Measurements from ENCODE around the gene ZNF304.
"Not testable (repeated sequence)": the region's sequence is repeated elsewhere in the genome, so short reads cannot be mapped to it uniquely, and the experiment has no call there.

ZNF304 gene

DNA sequence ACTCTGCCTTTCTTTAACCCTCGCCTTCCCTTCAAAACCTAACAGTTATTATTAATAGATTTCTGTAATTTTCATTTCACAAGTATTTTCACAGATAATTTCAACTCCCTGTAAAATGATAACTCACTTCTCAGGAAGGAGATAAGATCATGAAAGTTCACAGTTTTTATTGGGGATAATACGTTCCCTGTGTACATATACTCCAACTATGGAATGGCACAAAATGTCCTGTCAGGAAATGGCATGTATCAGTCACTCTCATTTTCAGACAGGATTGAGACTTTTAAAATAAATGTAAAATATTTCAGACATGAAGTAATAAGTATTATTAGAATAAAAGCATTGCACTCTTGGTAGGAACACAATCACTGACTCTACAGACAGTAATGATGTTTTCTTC lies 11.3 kb downstream of the ZNF304 start:
- no peak for DNase-seq (ENCODE audit: low read depth)

DNA sequence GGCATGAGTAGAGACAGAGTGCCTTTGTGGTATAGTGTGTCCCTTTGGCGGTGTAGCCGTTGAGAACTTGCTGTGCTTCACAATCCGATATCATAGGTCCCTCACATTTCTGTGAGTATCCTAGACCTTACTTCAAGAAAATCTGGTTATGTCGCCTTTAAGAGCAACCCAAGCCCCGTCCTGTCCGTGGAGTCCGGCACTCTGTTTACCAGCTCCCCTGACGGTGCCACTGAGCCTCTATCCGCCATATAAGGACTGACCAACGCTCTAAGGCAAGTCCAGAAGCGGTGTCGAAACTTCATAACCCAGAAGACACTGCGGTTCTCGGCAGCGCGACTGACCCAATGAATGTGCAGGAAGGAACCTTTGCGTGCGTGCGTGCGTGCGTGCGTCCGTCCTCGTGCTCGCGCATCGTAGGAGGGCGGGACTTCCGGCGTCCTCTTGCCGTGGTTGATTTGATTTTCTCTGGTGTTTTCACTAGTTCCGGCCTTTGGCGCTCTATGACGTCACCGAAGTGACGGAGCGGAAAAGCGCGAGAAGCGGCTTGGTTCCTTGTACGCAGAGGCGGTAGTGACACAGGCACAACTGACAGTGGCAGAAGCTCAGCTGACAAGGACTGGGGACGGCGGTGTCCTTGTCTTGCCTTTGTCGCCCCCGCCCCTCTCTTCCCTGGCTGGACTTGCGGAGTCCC lies 12.1 kb downstream of the ZNF304 start, which contains the start of the genes TRAPPC2B and ZNF547:
TSS of gene TRAPPC2B (plus strand) at position 555 of the 691 bp plus-strand sequence. CDS start 1,283 bp downstream, outside the sequence.
TSS of gene ZNF547 (plus strand) at position 555 of the 691 bp plus-strand sequence. CDS start 5,005 bp downstream, outside the sequence.
- peak; percentile 96 for DNase-seq (ENCODE audit: low read depth)

DNA sequence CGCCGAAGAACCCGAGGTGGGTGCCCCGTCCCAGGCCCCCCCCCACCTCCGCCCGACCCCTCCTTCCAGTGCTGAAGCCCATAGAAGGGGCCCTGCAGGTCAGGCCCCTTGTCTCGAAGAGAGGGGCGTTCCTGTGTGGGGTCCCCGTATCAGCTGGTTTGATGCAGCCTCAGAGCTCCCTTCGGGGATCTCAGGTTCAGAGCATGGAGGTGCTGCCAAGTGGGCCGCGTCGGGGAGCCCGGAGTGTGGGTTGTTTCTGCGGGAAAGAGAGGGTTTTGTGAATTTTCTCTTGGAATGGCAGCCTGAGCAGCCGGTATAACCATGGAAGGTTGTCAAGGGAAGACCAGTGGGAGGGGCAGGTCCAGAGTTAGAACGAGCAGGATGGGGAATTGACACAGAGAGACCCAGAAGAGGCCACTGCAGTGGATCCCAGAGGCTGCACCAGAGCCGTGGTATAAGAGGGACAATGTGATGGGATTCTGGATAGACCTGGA lies 12.7 kb downstream of the ZNF304 start:
- DNase-seq (ENCODE audit: low read depth), result no peak

DNA sequence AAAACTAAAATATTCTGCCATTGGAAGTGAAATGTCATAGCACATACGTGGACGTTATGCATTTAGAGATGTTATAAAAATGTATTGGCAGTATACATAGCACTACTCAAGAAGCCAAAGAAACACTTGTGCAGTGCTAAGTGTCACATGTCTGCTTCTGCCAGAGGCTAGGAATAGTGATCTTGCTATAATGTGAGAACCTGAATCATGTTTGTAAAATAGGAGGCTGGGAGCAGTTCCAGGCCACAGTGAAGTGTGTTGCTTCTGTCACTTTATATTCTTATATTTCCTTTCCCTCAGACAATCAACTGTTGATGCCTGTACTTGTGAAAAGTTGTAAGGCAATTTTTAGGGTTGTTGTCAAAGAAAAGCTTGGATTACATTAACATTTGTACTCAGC lies 15.7 kb downstream of the ZNF304 start:
- no peak for DNase-seq (ENCODE audit: low read depth)

DNA sequence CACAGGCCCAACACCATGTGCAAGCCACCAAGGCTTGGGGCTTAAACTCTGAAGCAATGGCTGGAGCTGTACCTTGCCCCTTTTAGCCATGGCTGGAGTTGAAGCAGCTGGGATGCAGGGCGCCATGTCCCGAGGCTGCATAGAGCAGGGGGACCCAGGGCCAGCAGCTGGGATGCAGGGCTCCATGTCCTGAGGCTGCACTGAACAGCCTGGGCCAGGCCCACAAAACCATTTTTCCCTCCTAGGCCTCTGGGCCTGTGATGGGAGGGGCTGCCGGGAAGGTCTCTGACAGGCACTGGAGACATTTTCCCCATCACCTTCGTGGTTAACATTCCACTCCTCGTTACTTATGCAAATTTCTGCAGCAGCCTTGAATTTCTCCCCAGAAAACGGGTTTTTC lies 23.1 kb downstream of the ZNF304 start:
- DNase-seq (ENCODE audit: low read depth), result no peak

DNA sequence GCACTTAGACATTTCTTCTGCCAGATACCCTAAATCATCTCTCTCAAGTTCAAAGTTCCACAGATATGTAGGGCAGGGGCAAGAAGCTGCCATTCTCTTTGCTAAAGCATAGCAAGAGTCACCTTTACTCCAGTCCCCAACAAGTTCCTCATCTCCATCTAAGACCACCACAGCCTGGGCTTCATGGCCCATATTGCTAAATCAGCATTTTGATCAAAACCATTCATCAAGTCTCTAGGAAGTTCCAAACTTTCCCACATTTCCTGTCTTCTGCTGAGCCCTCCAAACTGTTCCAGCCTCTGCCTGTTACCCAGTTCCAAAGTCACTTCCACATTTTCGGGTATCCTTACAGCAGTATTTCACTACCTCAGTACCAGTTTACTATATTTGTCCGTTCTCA lies 23.6 kb downstream of the ZNF304 start:
- DNase-seq (ENCODE audit: low read depth), result not testable (repeated sequence)

DNA sequence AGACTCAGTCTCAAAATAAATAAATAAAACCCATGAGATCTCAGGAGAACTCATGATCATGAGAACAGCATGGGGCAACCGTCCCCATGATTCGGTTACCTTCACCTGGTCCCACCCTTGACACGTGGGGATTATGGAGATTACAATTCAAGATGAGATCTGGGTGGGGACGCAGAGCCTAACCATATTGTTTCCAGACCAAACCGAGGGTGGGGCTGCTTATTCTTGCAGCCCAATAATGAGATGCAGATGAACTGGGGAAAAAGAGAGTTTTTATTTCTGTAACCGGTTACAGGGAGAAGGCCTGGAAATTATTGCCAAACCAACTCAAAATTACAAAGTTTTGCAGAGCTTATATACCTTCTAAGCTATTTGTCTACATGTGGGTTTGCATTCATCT lies 25.1 kb downstream of the ZNF304 start:
- no peak for DNase-seq (ENCODE audit: low read depth)

DNA sequence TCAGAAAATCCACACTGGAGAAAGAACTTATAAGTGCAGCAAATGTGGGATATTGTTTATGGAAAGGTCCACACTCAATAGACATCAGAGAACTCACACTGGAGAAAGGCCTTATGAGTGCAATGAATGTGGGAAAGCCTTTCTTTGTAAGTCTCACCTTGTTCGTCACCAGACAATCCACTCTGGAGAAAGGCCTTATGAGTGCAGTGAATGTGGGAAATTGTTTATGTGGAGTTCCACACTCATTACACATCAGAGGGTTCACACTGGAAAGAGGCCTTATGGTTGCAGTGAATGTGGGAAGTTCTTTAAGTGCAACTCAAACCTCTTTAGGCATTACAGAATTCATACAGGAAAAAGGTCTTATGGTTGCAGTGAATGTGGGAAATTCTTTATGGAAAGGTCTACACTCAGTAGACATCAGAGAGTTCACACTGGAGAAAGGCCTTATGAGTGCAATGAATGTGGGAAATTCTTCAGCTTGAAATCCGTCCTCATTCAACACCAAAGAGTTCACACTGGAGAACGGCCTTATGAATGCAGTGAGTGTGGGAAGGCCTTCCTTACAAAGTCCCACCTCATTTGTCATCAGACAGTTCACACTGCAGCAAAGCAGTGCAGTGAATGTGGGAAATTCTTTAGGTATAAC lies 26.6 kb downstream of the ZNF304 start:
- no peak for DNase-seq (ENCODE audit: low read depth)

DNA sequence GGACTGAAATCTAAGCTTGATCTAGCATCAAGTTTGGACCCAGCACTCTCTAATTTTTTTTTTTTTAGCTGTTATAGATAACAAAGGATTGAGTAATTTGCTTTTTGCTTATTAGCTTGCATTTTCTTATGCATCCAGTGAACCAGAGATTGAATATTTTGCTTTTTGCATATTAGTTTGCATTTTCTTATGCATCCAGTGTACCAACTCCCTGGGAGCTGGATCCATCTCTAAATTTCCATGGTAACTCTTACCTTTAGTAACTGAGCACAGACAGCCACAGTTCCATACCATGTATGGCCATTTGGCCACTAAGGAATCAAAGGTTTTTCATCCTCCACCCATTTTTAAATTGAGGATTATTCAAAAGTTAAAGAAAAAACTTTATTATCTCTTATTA lies 29.9 kb downstream of the ZNF304 start:
- no peak for DNase-seq (ENCODE audit: low read depth)

DNA sequence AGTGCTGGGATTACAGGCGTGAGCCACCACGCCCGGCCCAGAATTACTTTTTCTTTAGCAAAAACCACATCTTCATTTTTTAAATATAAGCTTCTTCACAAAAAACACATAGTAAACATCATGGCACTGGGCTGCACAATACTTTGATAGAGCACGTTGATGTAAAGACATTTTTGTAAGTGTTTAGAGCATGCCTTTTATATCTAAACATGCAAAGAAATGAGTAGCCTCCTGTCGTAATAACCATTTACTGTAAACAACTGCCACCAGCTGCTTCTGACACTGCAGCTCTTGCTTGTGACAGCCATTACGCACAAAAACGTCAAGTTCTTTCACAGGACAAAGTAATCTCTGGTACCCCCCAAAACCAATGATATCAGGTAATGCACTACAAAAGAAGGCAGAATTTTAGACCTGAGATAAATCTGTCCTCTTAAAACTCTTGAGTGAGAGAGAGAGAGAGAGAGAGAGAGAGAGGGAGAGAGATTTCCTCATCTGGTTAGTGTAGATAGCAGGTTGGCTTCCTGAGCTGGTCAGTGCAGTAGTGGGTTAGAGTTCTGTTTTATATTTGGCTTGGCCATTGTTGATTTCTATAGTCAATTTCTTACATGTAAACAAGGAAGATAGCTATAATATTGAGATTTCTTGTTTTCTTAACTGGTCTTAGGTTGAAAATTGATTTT lies 31.9 kb downstream of the ZNF304 start:
- no peak for DNase-seq (ENCODE audit: low read depth)

DNA sequence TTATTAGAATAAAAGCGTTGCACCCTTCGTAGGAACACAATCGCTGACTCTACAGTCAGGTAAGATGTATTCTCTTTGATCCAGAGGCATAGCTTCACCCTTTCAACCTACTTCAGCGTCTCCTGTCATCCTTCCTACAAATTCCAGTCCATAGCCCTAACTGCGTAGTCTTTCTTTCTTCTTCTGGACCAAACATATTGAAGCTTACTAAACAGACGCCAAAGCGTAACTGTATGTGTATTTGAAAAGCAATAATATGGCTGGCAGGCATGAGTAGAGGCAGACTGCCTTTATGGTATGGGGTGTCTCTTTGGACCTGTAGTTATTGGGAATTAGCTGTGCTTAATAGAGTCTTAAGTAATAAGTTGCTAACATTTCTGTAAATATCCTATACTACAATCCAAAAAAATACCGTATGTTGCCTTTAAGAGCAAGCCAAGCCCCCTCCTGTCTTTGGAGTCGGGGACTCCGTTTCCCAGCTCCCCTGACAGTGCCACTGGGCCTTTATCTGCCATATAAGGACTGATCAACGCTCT lies 38.2 kb downstream of the ZNF304 start:
- no peak for DNase-seq (ENCODE audit: low read depth)

DNA sequence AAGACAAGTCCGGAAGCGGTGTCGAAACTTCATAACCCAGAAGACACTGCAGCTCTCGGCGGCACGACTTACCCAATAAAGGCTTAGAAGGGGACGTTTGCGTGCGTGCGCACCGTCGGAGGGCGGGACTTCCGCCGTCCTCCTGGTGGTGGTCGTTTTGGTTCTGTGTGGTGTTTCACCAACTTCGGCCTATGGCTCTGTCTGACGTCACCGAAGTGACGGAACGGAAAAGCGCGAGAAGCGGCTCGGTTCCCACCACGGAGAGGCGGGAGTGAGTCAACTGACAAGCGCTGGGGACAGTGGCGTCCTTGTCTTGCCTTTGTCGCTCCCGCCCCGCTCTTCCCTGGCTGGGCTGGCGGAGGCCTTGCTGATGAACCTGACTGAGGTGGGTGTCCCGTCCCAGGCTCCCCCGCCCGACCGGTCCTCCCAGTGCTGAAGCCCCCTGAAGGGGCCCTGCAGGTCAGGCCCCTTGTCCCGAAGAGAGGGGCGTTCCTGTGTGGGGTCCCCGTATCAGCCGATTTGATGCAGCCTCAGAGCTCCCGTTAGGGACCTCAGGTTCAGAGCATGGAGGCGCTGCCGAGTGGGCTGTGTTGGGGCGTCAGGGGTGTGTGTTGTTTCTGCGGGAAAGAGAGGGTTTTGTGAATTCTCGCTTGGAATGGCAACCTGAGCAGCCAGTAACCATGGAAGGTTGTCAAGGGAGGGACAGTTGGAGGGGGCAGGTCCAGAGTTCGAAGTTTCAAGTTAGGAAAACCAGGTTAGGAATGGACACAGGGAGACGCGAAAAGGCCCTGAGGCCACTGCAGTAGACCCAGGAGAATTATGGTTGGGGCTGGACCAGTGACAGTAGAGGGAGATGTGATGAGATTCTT lies 38.9 kb downstream of the ZNF304 start, which contains the start of gene ZNF548:
TSS of gene ZNF548 (plus strand) at position 125 of the 869 bp plus-strand sequence. CDS start at position 371, 246 bp downstream.
- peak; percentile 91 for DNase-seq (ENCODE audit: low read depth)

DNA sequence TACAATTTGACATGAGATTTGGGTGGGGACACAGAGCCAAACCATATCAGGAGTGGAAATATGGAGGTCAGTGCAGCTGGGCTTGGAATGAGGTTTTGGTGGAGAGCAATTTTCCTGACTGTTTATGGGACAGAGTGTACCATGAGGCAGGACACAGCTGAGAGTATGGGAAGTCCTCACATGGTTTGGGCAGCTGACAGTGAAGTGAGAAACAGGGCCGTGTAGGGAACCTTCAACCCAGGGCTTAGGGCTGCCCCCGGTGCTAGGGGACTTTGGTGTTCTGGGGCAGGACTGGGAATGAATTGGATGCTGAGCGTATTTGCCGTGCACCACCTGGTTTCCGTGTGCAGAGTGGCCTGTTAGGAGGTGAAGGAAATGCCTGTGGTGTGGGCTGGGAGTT lies 44.6 kb downstream of the ZNF304 start:
- no peak for DNase-seq (ENCODE audit: low read depth)

DNA sequence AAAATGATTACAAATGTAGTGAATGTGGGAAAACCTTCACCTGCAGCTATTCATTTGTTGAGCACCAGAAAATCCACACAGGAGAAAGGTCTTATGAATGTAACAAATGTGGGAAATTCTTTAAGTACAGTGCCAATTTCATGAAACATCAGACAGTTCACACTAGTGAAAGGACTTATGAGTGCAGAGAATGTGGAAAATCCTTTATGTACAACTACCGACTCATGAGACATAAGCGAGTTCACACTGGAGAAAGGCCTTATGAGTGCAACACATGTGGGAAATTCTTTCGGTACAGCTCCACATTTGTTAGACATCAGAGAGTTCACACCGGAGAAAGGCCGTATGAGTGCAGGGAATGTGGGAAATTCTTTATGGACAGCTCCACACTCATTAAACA lies 47.8 kb downstream of the ZNF304 start:
- no peak for DNase-seq (ENCODE audit: low read depth)

DNA sequence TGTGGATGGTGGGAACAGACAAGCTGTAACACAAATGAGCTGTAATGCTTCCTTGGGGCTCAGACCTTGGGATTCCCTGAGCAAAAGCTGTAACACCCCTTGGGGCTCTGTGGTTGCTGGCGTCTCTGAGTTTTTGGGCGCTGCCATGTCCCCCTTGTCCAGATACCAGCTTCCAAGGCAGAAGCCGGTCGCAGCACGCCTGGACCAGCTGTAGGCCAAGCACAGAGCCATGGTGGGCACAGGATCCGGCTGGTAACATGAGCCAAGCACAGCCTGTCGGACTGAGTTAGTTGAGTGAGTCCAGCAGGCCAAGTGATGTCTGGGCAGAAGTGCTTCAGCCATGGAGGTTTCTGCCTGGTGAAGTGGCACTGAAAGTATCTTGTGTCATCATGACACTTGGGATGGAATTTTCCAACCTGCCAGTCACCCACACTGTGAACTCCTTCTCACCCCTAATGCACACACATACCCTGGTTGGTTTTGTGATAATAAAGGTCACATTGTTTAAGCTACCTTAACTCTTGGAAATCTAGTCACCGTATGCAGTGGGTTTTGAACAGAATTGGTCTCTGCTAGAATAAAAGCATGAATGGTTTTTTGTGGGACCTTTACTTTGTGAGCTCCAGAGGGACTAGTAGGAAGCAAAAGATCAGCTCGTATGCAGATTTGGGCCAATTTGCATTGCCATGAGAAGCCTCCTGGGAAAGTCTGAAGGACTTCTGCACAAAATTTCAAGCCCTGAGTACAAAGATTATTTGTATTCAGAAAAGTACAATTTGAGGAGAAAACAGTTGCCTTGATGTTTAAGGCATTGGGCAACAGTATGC lies 52.9 kb downstream of the ZNF304 start:
- DNase-seq (ENCODE audit: low read depth), result no peak

DNA sequence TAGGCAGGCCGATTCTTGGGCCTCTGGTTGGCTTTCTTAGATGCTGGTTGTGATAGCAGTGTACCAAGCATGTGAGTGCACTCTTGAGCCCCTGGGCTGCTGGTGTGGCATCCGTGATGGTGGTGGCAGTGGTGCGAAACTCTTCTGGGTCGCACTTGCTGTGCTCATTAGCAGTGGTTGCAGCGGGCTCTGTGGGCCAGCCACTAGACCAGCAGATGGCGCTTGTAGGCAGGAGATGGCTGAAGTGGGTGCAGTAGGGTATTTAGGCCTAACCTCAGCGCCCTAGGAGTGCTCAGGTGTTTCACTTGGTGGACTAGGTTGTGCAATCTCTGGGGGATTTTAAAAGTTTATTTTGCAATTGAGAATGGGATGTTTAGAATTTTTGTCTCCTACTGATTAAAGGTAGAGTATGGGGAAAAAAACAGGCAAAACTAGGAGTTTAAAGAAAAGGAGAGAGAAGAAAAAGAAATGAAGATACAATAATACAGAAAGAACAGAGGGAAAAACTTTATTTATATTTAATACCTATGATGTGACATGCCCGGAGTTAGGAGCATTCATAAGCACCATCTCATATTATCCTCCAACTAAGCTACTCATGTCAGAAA lies 55.5 kb downstream of the ZNF304 start:
- DNase-seq (ENCODE audit: low read depth), result peak; percentile 46
